Neural cell (in vitro differentiated cells): Measurements from ENCODE around the gene TPPP.

Experiments used
- EP300 ChIP-seq: fragments of 450-650 bp; conservative IDR thresholded peaks from 2 replicates; pipeline ENCODE4 v1.6.1; 2014; ENCODE audit warnings: antibody characterized with exemption, mild to moderate bottlenecking, moderate library complexity; ENCODE audit not compliant: poor library complexity, severe bottlenecking
- EZH2 ChIP-seq: fragments of 200-600, 300-800 bp; shearing (Covaris generic), sonication (generic); IDR thresholded peaks from 2 replicates; pipeline ENCODE4 v1.6.1; 2014; ENCODE audit warnings: antibody characterized with exemption, low read length, borderline replicate concordance, mild to moderate bottlenecking; ENCODE audit not compliant: insufficient read depth, poor library complexity, severe bottlenecking
- MXI1 ChIP-seq: fragments of 450-650 bp; conservative IDR thresholded peaks from 2 replicates; pipeline ENCODE4 v1.6.1; 2014; ENCODE audit warnings: antibody characterized with exemption, mild to moderate bottlenecking; ENCODE audit not compliant: poor library complexity, severe bottlenecking
- POLR2AphosphoS5 ChIP-seq: IDR thresholded peaks from 2 replicates; pipeline ENCODE4 v1.6.1; 2012
- RAD21 ChIP-seq: fragments of 450-650 bp; conservative IDR thresholded peaks from 2 replicates; pipeline ENCODE4 v1.6.1; 2014; ENCODE audit warnings: antibody characterized with exemption, mild to moderate bottlenecking, moderate library complexity
- SMC3 ChIP-seq: fragments of 450-650 bp; conservative IDR thresholded peaks from 2 replicates; pipeline ENCODE4 v1.6.1; 2014; ENCODE audit warnings: antibody characterized with exemption, mild to moderate bottlenecking, moderate library complexity; ENCODE audit not compliant: poor library complexity
- TAF1 ChIP-seq: IDR thresholded peaks from 2 replicates; pipeline ENCODE4 v1.6.1; 2012; ENCODE audit warnings: low read depth
- TF ChIP-seq, protein P1 (sequence below): fragments of 450-650 bp; IDR thresholded peaks from 2 replicates; pipeline ENCODE4 v1.5.1; 2014; ENCODE audit warnings: antibody characterized with exemption, mild to moderate bottlenecking, moderate library complexity; ENCODE audit not compliant: poor library complexity, severe bottlenecking
- TF ChIP-seq, protein P2 (sequence below): IDR thresholded peaks from 2 replicates; pipeline ENCODE4 v1.6.1; 2012; ENCODE audit warnings: borderline replicate concordance

DNA sequence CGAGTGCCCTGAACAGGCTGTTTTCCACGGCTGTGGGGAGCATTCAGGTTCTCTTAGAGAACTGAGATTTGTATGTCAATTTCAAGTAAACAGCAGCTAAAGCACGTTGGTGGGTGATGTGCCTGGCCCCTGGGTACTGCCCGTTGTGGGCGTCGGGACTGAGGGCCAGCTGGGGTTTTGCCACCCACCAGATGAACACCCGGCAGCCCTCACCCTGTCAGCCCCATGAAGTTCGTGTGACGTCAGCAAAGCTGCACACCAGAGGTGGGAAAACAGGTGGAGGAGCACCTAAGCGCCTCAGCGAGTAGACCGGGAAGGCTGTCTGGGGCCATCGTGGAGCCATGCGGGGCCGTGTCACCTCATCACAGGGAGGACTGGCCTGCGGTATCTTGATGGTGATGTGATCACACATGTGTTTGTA, 71.8 kb downstream of the TPPP start:
- TF ChIP-seq TAF1 (no peak), EZH2 (no peak), POLR2AphosphoS5 (no peak), MXI1 (no peak), RAD21 (no peak), EP300 (no peak), SMC3 (no peak)
- TF ChIP-seq, protein P1, sequence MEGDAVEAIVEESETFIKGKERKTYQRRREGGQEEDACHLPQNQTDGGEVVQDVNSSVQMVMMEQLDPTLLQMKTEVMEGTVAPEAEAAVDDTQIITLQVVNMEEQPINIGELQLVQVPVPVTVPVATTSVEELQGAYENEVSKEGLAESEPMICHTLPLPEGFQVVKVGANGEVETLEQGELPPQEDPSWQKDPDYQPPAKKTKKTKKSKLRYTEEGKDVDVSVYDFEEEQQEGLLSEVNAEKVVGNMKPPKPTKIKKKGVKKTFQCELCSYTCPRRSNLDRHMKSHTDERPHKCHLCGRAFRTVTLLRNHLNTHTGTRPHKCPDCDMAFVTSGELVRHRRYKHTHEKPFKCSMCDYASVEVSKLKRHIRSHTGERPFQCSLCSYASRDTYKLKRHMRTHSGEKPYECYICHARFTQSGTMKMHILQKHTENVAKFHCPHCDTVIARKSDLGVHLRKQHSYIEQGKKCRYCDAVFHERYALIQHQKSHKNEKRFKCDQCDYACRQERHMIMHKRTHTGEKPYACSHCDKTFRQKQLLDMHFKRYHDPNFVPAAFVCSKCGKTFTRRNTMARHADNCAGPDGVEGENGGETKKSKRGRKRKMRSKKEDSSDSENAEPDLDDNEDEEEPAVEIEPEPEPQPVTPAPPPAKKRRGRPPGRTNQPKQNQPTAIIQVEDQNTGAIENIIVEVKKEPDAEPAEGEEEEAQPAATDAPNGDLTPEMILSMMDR, result no peak
- TF ChIP-seq, protein P2, sequence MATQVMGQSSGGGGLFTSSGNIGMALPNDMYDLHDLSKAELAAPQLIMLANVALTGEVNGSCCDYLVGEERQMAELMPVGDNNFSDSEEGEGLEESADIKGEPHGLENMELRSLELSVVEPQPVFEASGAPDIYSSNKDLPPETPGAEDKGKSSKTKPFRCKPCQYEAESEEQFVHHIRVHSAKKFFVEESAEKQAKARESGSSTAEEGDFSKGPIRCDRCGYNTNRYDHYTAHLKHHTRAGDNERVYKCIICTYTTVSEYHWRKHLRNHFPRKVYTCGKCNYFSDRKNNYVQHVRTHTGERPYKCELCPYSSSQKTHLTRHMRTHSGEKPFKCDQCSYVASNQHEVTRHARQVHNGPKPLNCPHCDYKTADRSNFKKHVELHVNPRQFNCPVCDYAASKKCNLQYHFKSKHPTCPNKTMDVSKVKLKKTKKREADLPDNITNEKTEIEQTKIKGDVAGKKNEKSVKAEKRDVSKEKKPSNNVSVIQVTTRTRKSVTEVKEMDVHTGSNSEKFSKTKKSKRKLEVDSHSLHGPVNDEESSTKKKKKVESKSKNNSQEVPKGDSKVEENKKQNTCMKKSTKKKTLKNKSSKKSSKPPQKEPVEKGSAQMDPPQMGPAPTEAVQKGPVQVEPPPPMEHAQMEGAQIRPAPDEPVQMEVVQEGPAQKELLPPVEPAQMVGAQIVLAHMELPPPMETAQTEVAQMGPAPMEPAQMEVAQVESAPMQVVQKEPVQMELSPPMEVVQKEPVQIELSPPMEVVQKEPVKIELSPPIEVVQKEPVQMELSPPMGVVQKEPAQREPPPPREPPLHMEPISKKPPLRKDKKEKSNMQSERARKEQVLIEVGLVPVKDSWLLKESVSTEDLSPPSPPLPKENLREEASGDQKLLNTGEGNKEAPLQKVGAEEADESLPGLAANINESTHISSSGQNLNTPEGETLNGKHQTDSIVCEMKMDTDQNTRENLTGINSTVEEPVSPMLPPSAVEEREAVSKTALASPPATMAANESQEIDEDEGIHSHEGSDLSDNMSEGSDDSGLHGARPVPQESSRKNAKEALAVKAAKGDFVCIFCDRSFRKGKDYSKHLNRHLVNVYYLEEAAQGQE, result no peak
